Muscle of leg (tissue), 11 donors: Measurements from ENCODE around the gene PDE4C. TPM values are rescaled to one million over a fixed set of nuclear protein-coding genes. Genes with fewer than 3 reads are reported as not detected.
A peak's percentile ranks its signal among the peaks of the same experiment; 100 is the strongest.

ENCODE experiments used
- DNase-seq: peaks from one replicate; pipeline ENCODE4 v3.0.0; 2013
- H3K27ac ChIP-seq: one replicate; pipeline ENCODE4 v1.5.1; 2013; ENCODE audit warnings: mild to moderate bottlenecking, low read length, control low read depth
- H3K27me3 ChIP-seq: one replicate; pipeline ENCODE4 v1.6.1; 2013; ENCODE audit warnings: low read length; ENCODE audit not compliant: control insufficient read depth, insufficient read depth
- H3K36me3 ChIP-seq: one replicate; pipeline ENCODE4 v1.6.1; 2013; ENCODE audit warnings: low read length; ENCODE audit not compliant: control insufficient read depth, insufficient read depth
- H3K4me1 ChIP-seq: one replicate; pipeline ENCODE4 v1.6.1; 2013; ENCODE audit warnings: low read length; ENCODE audit not compliant: control insufficient read depth, insufficient read depth
- H3K4me3 ChIP-seq: one replicate; pipeline ENCODE4 v1.5.1; 2013; ENCODE audit warnings: low read length, control low read depth
- H3K9me3 ChIP-seq: replicated peaks from 2 replicates; pipeline ENCODE4 v1.6.1; 2013; ENCODE audit warnings: low read depth, low read length; ENCODE audit not compliant: control insufficient read depth
- WGBS: methylation state at CpG from one replicate; pipeline ENCODE4 v1.1.5; 2013; ENCODE audit warnings: missing lambda C conversion rate; ENCODE audit not compliant: insufficient coverage; 5-methylcytosine and 5-hydroxymethylcytosine counted together
- polyA plus RNA-seq, 8 donors: library from polyadenylated mRNA; unstranded; fragments of 120-200 nt; gene quantifications; one replicate each; pipeline versions ENCODE4 v1.2.1 to v1.2.3, GENCODE V29; 2013; ENCODE audit warnings: inconsistent platforms in 1 of 8, low replicate concordance in 1 of 8; ENCODE audit not compliant: insufficient read length in 8 of 8, insufficient read depth in 1 of 8
- total RNA-seq: library from RNA; stranded (reverse); fragments of 120-200 nt; gene quantifications from one replicate; pipeline ENCODE4 v1.2.4, GENCODE V29; 2013

The PDE4C gene
- total and polyA plus RNA-seq, 9 donors = 1.5 to 15.2 (median 4.3) TPM

GRCh38 chr19:18198374-18198773, 27.9 kb downstream of the PDE4C start:
- Histone ChIP-seq H3K27me3 (peaks cover 3% of the 10 kb centered on the region), H3K27ac (no peak overlapping the region), H3K9me3 (no peaks in the 10 kb centered on the region), H3K36me3 (peaks cover 29% of the 10 kb centered on the region), H3K4me1 (peaks cover 20% of the 10 kb centered on the region), H3K4me3 (no peak overlapping the region)
- WGBS = 100% methylated on average over 1 of the region's 6 CpGs
- no peak for DNase-seq

DNA sequence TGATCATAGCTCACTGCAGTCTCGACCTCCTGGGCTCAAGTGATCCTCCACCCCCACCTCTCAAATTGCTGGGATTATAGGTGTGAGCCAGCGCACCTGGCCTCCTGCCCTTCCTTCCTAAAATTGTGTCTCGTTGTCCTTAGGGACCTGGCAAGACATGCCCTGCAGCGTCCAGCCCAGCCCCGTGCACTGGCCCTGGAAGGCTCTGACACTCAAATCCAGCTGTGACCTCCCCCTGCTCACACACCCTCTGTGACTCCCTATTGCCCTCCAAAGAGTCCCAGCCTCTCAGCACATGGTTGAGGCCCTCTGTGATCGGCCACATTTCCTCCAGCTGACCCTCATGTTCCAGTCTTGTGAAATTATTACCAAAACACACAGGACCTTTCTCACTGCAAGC, 28.3 kb downstream of the PDE4C start:
- H3K4me3 ChIP-seq = no peak overlapping the region
- H3K4me1 ChIP-seq = peaks cover 16% of the 10 kb centered on the region
- no peak overlapping the region for H3K27ac ChIP-seq
- peaks cover 29% of the 10 kb centered on the region for H3K36me3 ChIP-seq
- 75% methylated on average over 5 of the region's 6 CpGs for WGBS
- H3K9me3 ChIP-seq = no peaks in the 10 kb centered on the region
- DNase-seq = no peak
- peaks cover 1% of the 10 kb centered on the region for H3K27me3 ChIP-seq

GRCh38 chr19:18197306-18197705, 28.9 kb downstream of the PDE4C start:
- H3K36me3 ChIP-seq = peaks cover 29% of the 10 kb centered on the region
- H3K27ac ChIP-seq = no peak overlapping the region
- no peak overlapping the region for H3K4me3 ChIP-seq
- no peak for DNase-seq
- H3K9me3 ChIP-seq = no peaks in the 10 kb centered on the region
- H3K27me3 ChIP-seq = no peaks in the 10 kb centered on the region
- 92% methylated on average over 18 of the region's 18 CpGs for WGBS
- H3K4me1 ChIP-seq = peaks cover 15% of the 10 kb centered on the region

- DNase-seq = no peak
- H3K27ac ChIP-seq = no peak overlapping the region
- no peaks in the 10 kb centered on the region for H3K9me3 ChIP-seq
- H3K4me1 ChIP-seq = peaks cover 20% of the 10 kb centered on the region
- H3K4me3 ChIP-seq = no peak overlapping the region
- no peaks in the 10 kb centered on the region for H3K27me3 ChIP-seq
- no CpG with 5 or more reads among the region's 7 CpGs for whole genome bisulfite sequencing
- H3K36me3 ChIP-seq = peaks cover 29% of the 10 kb centered on the region
Measured at GRCh38 chr19:18196511-18196845, 29.8 kb downstream of the PDE4C start.

DNA sequence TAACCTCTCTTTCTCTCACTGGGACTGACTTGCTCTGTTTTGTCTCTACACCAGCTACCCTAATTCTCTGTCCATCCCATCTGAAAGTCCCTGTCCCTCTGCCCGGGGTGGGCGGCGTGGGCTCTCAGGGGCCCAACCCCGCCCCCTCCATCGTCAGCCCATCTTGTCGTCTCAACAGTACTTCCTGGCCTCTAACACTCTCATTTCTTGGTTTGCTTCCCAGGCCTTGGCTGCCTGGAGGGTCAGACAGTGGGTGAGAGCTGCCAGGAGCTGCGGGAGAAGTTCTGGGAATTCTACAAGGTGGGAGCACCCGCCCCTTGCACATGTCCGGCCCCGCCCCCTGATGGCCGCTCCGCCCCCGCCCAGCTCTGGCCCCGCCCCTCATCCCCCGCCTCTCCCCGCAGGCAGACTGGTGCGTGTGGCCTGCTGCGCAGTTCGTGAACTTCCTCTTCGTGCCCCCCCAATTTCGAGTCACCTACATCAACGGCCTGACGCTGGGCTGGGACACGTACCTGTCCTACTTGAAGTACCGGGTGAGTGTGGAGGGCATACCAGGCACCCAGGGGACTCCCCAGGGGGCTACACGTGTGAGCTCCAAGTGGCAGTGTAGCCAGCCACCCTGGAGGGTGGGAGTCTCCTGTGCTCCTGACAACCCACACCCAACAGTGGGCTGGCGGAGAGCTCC, 31.5 kb downstream of the PDE4C start:
- Histone ChIP-seq H3K4me3 (no peak overlapping the region), H3K27me3 (no peaks in the 10 kb centered on the region), H3K27ac (no peak overlapping the region), H3K36me3 (peaks cover 24% of the 10 kb centered on the region), H3K4me1 (peaks cover 20% of the 10 kb centered on the region), H3K9me3 (no peaks in the 10 kb centered on the region)
- DNase-seq = peak; percentile 51
- WGBS = 31% methylated on average over 18 of the region's 27 CpGs

DNA sequence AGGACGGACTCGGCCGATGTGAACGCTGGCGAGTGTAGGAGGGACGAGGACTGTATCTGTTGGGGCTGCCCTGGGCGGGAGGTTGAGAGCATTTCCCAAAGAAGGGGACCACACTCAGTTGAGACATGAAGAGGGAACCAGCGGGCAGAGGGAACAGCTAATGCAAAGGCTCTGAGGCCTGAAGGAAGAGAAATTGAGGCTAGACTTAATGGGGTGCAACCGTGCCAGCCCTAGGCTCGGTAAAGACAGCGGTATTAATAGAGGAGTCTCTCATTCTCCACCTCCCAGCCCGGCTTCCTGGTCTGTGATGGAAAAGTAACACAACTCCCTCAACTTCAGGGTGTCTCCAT, 32.1 kb downstream of the PDE4C start:
- peaks cover 20% of the 10 kb centered on the region for H3K4me1 ChIP-seq
- H3K27ac ChIP-seq = peak overlapping the region; percentile 7
- H3K36me3 ChIP-seq = peaks cover 23% of the 10 kb centered on the region
- no peaks in the 10 kb centered on the region for H3K27me3 ChIP-seq
- no peak for DNase-seq
- H3K4me3 ChIP-seq = peak overlapping the region; percentile 87
- WGBS = 56% methylated on average over 7 of the region's 12 CpGs
- no peaks in the 10 kb centered on the region for H3K9me3 ChIP-seq

- H3K4me3 ChIP-seq = peak overlapping the region; percentile 87
- peaks cover 20% of the 10 kb centered on the region for H3K4me1 ChIP-seq
- WGBS = 5% methylated on average over 32 of the region's 46 CpGs
- peaks cover 18% of the 10 kb centered on the region for H3K36me3 ChIP-seq
- DNase-seq = peak; percentile 37
- H3K9me3 ChIP-seq = no peaks in the 10 kb centered on the region
- H3K27ac ChIP-seq = peak overlapping the region; percentile 84
- no peaks in the 10 kb centered on the region for H3K27me3 ChIP-seq
Measured at GRCh38 chr19:18193388-18194180, 32.7 kb downstream of the PDE4C start.

DNA sequence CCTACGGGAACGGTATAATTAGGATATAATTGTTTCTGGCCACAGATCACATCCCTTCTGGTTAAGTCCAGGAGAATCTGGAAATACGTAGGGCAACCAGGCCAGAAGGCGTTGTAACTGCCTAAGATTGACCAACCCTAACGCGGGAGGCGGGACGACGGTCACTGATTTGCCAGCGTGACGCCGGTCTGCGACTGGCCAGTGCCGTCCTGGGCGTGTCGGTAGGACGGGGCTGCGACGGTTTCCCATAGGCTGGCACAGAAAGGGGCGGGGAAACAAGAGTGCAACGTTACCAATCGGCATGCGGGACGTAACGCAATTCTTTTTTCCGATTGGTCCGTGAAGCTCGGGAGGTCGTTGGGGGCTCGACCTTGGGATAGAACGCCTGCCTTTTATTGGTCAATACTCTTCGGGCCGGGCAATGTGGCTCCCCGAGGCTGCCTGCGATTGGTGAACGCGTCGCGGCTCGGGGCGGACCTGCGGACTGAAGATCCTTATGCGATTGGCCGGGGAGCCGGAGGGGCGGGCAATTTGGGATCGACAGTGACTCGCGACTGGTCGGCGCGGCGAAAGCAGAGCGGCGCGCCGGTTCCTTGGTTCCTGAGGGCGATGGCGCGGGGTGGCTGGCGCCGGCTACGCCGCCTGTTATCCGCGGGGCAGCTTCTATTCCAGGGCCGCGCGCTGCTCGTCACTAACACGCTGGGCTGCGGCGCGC, 33.4 kb downstream of the PDE4C start, which contains the start of gene MPV17L2:
Gene MPV17L2 (plus strand): TSS at position 546 of the 715 bp plus-strand sequence. CDS start 64 bp downstream, at position 610.
- peaks cover 20% of the 10 kb centered on the region for H3K4me1 ChIP-seq
- H3K27ac ChIP-seq = peak within 1 kb of the TSS; percentile 92
- under 1% methylated on average over 72 of the region's 74 CpGs for WGBS
- H3K36me3 ChIP-seq = peaks cover 11% of the 10 kb centered on the region
- H3K4me3 ChIP-seq = peak within 1 kb of the TSS; percentile 87
- no peaks in the 10 kb centered on the region for H3K9me3 ChIP-seq
- peak; percentile 100 for DNase-seq
- no peaks in the 10 kb centered on the region for H3K27me3 ChIP-seq

GRCh38 chr19:18191640-18192062, 34.6 kb downstream of the PDE4C start:
- Histone ChIP-seq H3K27me3 (no peaks in the 10 kb centered on the region), H3K27ac (peak overlapping the region; percentile 92), H3K9me3 (no peaks in the 10 kb centered on the region), H3K4me3 (peak overlapping the region; percentile 54), H3K36me3 (peaks cover 6% of the 10 kb centered on the region), H3K4me1 (peaks cover 20% of the 10 kb centered on the region)
- no CpG with 5 or more reads among the region's 5 CpGs for WGBS
- no peak for DNase-seq

GRCh38 chr19:18190278-18190677, 36.0 kb downstream of the PDE4C start:
- no peaks in the 10 kb centered on the region for H3K9me3 ChIP-seq
- no peaks in the 10 kb centered on the region for H3K36me3 ChIP-seq
- no peak for DNase-seq
- no peaks in the 10 kb centered on the region for H3K27me3 ChIP-seq
- H3K4me3 ChIP-seq = no peak overlapping the region
- H3K4me1 ChIP-seq = peaks cover 20% of the 10 kb centered on the region
- WGBS = no CpG with 5 or more reads among the region's 4 CpGs
- H3K27ac ChIP-seq = no peak overlapping the region
